Progenitor cell of endocrine pancreas (in vitro differentiated cells): ENCODE results near the gene TRPV5. TPM values are rescaled to one million over a fixed set of nuclear protein-coding genes. Genes with fewer than 3 reads are reported as not detected.

Experiments
- DNase-seq: peaks from one replicate; pipeline ENCODE4 v3.0.0; 2021; ENCODE audit warnings: low spot score; ENCODE audit not compliant: unreplicated experiment
- H3K27ac Mint-ChIP-seq: 2 replicates; pipeline ENCODE4 v1.8.0; 2021; ENCODE audit warnings: mild to moderate bottlenecking, moderate library complexity, mixed read lengths
- H3K27me3 Mint-ChIP-seq: 2 replicates; pipeline ENCODE4 v1.8.0; 2021; ENCODE audit warnings: mixed read lengths
- H3K36me3 Mint-ChIP-seq: 2 replicates; pipeline ENCODE4 v1.8.0; 2022; ENCODE audit warnings: mixed read lengths; ENCODE audit not compliant: insufficient read depth
- H3K4me1 Mint-ChIP-seq: 2 replicates; pipeline ENCODE4 v1.8.0; 2021; ENCODE audit warnings: low read depth, mixed read lengths
- H3K4me3 Mint-ChIP-seq: 2 replicates; pipeline ENCODE4 v1.8.0; 2021; ENCODE audit warnings: low read depth, mild to moderate bottlenecking, moderate library complexity, mixed read lengths
- H3K9me3 Mint-ChIP-seq: 2 replicates; pipeline ENCODE4 v1.8.0; 2021; ENCODE audit warnings: low read depth, mixed read lengths
- CTCF ChIP-seq: fragments of 200-600 bp; sonication (generic); IDR thresholded peaks from one replicate; pipeline ENCODE4 v1.5.0; 2021; ENCODE audit warnings: antibody characterized with exemption, mild to moderate bottlenecking; ENCODE audit not compliant: unreplicated experiment
- total RNA-seq: library from RNA; stranded (reverse); gene quantifications from 2 replicates; pipeline ENCODE4 v1.2.1, GENCODE V29; 2021

The TRPV5 gene
- total RNA-seq, 1 donor from 2014 or later = 0.14 TPM

GRCh38 chr7:142886866-142887265 lies 46.7 kb downstream of the TRPV5 start:
- Mint-ChIP-seq H3K27me3 (peaks cover 12% of the 10 kb centered on the region), H3K9me3 (no peaks in the 10 kb centered on the region), H3K4me1 (peaks cover 18% of the 10 kb centered on the region), H3K4me3 (no peak overlapping the region), H3K36me3 (no peaks in the 10 kb centered on the region), H3K27ac (no peak overlapping the region)
- no peak for TF ChIP-seq CTCF
- no peak for DNase-seq

- Mint-ChIP-seq H3K4me3 (peak within 1 kb of the TSS; percentile 71), H3K4me1 (peaks cover 24% of the 10 kb centered on the region), H3K9me3 (peaks cover 4% of the 10 kb centered on the region), H3K36me3 (no peaks in the 10 kb centered on the region), H3K27me3 (peaks cover 8% of the 10 kb centered on the region), H3K27ac (no peak within 1 kb of the TSS)
- DNase-seq = no peak
- TF ChIP-seq CTCF = no peak
Measured at GRCh38 chr7:142885311-142886230, 48.0 kb downstream of the TRPV5 start, which contains the start of gene TRPV6. Gene TRPV6, minus strand, starts transcription at chr7:142885745.

GRCh38 chr7:142884286-142884640 lies 49.3 kb downstream of the TRPV5 start:
- Mint-ChIP-seq H3K4me3 (no peak overlapping the region), H3K27me3 (peaks cover 13% of the 10 kb centered on the region), H3K9me3 (peaks cover 4% of the 10 kb centered on the region), H3K4me1 (peaks cover 22% of the 10 kb centered on the region), H3K36me3 (no peaks in the 10 kb centered on the region), H3K27ac (no peak overlapping the region)
- DNase-seq = no peak
- TF ChIP-seq CTCF = no peak

- peaks cover 21% of the 10 kb centered on the region for H3K4me1 Mint-ChIP-seq
- no peak for TF ChIP-seq CTCF
- no peak for DNase-seq
- peak overlapping the region; percentile 54 for H3K27ac Mint-ChIP-seq
- peaks cover 4% of the 10 kb centered on the region for H3K9me3 Mint-ChIP-seq
- no peaks in the 10 kb centered on the region for H3K36me3 Mint-ChIP-seq
- H3K4me3 Mint-ChIP-seq = no peak overlapping the region
- peaks cover 16% of the 10 kb centered on the region for H3K27me3 Mint-ChIP-seq
Measured at GRCh38 chr7:142883571-142884285, 49.8 kb downstream of the TRPV5 start.

- Mint-ChIP-seq H3K36me3 (no peaks in the 10 kb centered on the region), H3K9me3 (peaks cover 4% of the 10 kb centered on the region), H3K4me3 (no peak overlapping the region), H3K27ac (no peak overlapping the region), H3K27me3 (peaks cover 19% of the 10 kb centered on the region), H3K4me1 (peaks cover 21% of the 10 kb centered on the region)
- no peak for DNase-seq
- TF ChIP-seq CTCF = no peak
Measured at GRCh38 chr7:142883145-142883544, 50.4 kb downstream of the TRPV5 start.
